Nephron progenitor cell (in vitro differentiated cells): ENCODE results near the gene SLA2.
"Not testable (repeated sequence)": the region's sequence is repeated elsewhere in the genome, so short reads cannot be mapped to it uniquely, and the experiment has no call there.

Experiments used
- DNase-seq: peaks from one replicate; pipeline ENCODE4 v3.0.0; 2021
- H3K27ac Mint-ChIP-seq: 2 replicates; pipeline ENCODE4 v1.8.0; 2021; ENCODE audit warnings: mild to moderate bottlenecking, moderate library complexity, mixed read lengths
- H3K27me3 Mint-ChIP-seq: 2 replicates; pipeline ENCODE4 v1.8.0; 2021; ENCODE audit warnings: mild to moderate bottlenecking, low read depth, mixed read lengths; ENCODE audit not compliant: poor library complexity
- H3K36me3 Mint-ChIP-seq: 2 replicates; pipeline ENCODE4 v1.8.0; 2021; ENCODE audit warnings: low read depth, mixed read lengths
- H3K4me1 Mint-ChIP-seq: 2 replicates; pipeline ENCODE4 v1.8.0; 2021; ENCODE audit warnings: mixed read lengths
- H3K4me3 Mint-ChIP-seq: 2 replicates; pipeline ENCODE4 v1.8.0; 2021; ENCODE audit warnings: mild to moderate bottlenecking, moderate library complexity, mixed read lengths
- H3K9me3 Mint-ChIP-seq: 2 replicates; pipeline ENCODE4 v1.8.0; 2021; ENCODE audit warnings: mild to moderate bottlenecking, moderate library complexity, mixed read lengths
- TF ChIP-seq, protein P1 (sequence below): fragments of 200-600 bp; sonication (generic); IDR thresholded peaks from 2 replicates; pipeline ENCODE4 v1.5.0; 2021; ENCODE audit warnings: antibody characterized with exemption

Gene SLA2

DNA sequence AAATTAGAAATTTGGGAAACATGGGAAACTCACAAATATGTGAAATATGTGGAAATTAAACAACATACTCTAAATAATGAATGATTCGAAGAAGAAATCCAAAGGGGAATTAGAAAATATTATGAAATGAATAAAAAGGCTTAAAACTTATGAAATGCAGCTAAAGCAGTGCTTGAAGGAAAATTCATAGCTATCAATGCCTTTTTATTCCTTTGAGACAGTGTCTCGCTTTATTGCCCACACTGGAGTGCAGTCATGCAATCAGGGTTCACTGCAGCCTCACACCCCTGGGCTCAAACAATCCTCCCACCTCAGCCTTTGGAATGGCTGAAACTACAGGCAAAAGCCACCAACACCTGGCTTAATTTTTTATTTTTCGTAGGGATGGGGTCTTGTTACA, 80.5 kb downstream of the SLA2 start:
- TF ChIP-seq, protein P1, sequence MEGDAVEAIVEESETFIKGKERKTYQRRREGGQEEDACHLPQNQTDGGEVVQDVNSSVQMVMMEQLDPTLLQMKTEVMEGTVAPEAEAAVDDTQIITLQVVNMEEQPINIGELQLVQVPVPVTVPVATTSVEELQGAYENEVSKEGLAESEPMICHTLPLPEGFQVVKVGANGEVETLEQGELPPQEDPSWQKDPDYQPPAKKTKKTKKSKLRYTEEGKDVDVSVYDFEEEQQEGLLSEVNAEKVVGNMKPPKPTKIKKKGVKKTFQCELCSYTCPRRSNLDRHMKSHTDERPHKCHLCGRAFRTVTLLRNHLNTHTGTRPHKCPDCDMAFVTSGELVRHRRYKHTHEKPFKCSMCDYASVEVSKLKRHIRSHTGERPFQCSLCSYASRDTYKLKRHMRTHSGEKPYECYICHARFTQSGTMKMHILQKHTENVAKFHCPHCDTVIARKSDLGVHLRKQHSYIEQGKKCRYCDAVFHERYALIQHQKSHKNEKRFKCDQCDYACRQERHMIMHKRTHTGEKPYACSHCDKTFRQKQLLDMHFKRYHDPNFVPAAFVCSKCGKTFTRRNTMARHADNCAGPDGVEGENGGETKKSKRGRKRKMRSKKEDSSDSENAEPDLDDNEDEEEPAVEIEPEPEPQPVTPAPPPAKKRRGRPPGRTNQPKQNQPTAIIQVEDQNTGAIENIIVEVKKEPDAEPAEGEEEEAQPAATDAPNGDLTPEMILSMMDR = no peak
- peaks cover 3% of the 10 kb centered on the region for H3K27me3 Mint-ChIP-seq
- H3K36me3 Mint-ChIP-seq = peaks cover 31% of the 10 kb centered on the region
- H3K4me3 Mint-ChIP-seq = no peak overlapping the region
- DNase-seq = no peak
- H3K4me1 Mint-ChIP-seq = peaks cover 13% of the 10 kb centered on the region
- H3K27ac Mint-ChIP-seq = no peak overlapping the region
- peaks cover 26% of the 10 kb centered on the region for H3K9me3 Mint-ChIP-seq

DNA sequence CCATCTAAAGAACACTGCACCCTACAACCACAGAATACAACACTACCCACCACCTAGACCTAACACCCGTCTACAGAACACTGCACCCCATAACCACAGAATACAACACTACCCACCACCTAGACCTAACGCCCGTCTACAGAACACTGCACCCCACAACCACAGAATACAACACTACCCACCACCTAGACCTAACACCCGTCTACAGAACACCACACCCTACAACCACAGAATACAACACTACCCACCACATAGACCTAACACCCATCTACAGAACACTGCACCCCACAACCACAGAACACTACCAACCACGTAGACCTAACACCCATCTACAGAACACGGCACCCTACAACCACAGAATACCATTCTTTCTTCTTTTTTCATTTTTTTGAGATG, 81.3 kb downstream of the SLA2 start:
- not testable (repeated sequence) for DNase-seq, H3K4me3 Mint-ChIP-seq, H3K27ac Mint-ChIP-seq, H3K27me3 Mint-ChIP-seq, H3K4me1 Mint-ChIP-seq
- peaks cover 26% of the 10 kb centered on the region for H3K9me3 Mint-ChIP-seq
- H3K36me3 Mint-ChIP-seq = peaks cover 31% of the 10 kb centered on the region

DNA sequence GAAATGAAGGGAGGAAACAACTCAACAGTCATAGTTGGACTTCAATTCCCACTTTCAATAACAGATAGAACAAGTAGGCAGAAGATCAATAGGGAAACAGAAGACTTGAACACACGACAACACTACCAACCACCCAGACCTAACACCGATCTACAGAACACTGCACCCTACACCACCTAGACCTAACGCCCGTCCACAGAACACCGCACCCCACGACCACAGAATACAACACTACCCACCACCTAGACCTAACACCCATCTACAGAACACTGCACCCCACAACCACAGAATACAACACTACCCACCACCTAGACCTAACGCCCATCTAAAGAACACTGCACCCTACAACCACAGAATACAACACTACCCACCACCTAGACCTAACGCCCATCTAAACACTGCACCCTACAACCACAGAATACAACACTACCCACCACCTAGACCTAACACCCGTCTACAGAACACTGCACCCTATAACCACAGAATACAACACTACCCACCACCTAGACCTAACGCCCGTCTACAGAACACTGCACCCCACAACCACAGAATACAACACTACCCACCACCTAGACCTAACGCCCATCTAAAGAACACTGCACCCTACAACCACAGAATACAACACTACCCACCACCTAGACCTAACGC, 81.8 kb downstream of the SLA2 start:
- not testable (repeated sequence) for H3K27me3 Mint-ChIP-seq, DNase-seq, H3K27ac Mint-ChIP-seq, H3K4me3 Mint-ChIP-seq, H3K4me1 Mint-ChIP-seq
- Mint-ChIP-seq H3K36me3 (peaks cover 31% of the 10 kb centered on the region), H3K9me3 (peaks cover 26% of the 10 kb centered on the region)

DNA sequence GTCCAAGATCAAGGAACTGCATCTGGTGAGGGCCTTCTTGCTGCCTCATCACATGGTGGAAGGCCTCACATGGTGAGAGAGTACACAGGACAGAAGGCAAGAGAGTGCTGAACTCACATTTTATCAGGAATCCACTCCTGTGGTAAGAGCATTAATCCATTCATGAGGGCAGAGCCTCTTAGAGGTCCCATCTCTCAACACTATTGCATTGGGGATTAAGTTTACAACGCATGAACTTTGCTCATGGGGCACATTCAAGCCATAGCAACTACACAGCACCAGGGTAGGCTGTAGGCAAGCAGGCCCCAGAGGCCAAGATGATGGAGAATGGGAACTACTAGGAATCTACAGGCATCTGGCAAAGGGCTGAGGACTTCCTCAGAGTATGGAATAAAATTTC, 82.6 kb downstream of the SLA2 start:
- no peak overlapping the region for H3K27ac Mint-ChIP-seq
- peaks cover 31% of the 10 kb centered on the region for H3K36me3 Mint-ChIP-seq
- TF ChIP-seq, protein P1 = no peak
- peaks cover 3% of the 10 kb centered on the region for H3K27me3 Mint-ChIP-seq
- DNase-seq = no peak
- H3K4me1 Mint-ChIP-seq = no peaks in the 10 kb centered on the region
- H3K9me3 Mint-ChIP-seq = peaks cover 26% of the 10 kb centered on the region
- no peak overlapping the region for H3K4me3 Mint-ChIP-seq

DNA sequence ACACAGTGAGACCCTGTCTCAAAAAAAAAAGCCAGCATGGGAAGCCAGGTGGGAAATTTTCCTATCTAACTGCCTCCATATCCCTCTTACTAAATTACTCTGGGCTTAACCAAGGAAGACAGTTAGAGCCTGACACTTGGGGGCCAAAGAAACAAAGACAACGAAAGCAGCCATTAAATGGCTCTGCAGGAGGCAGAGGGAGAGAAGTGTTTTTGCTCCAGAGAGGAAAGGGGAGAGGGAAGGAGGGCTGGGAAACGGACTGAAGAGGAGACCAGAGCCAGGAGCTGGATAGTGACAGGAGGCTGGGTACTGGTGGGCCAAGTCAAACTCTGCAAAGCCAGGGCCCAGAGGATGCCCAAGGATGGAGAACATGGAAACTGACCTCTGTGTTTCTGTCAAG, 83.3 kb downstream of the SLA2 start:
- peaks cover 31% of the 10 kb centered on the region for H3K36me3 Mint-ChIP-seq
- peaks cover 26% of the 10 kb centered on the region for H3K9me3 Mint-ChIP-seq
- H3K27me3 Mint-ChIP-seq = peaks cover 3% of the 10 kb centered on the region
- DNase-seq = no peak
- TF ChIP-seq, protein P1 = no peak
- H3K4me1 Mint-ChIP-seq = no peaks in the 10 kb centered on the region
- no peak overlapping the region for H3K27ac Mint-ChIP-seq
- no peak overlapping the region for H3K4me3 Mint-ChIP-seq
